BJ (cell line): ENCODE results near the gene PTPRG. TPM values are rescaled to one million over a fixed set of nuclear protein-coding genes. Genes with fewer than 3 reads are reported as not detected.

Source experiments
- CTCF ChIA-PET: fragments of 350-600 bp; formaldehyde crosslinking; extraction: SDS; loops from one replicate; lab custom pipeline; 2021; ENCODE audit warnings: antibody characterized with exemption, inconsistent platforms; lab: Yijun Ruan, JAX
- POLR2A ChIA-PET: fragments of 300-600 bp; sonication (Branson Sonifier 250); formaldehyde crosslinking; extraction: SDS; loops from one replicate; lab custom pipeline; 2021; ENCODE audit warnings: antibody characterized with exemption; lab: Charles Lee
- DNase-seq: peaks from one replicate; pipeline ENCODE4 v3.0.0-alpha.2; 2011; ENCODE audit warnings: low read depth
- H3K27me3 ChIP-seq: 2 replicates; pipeline ENCODE4 v1.6.0; 2011; ENCODE audit warnings: low read length; ENCODE audit not compliant: control insufficient read depth, insufficient read depth
- H3K36me3 ChIP-seq: 2 replicates; pipeline ENCODE4 v1.5.1; 2011; ENCODE audit warnings: low read length; ENCODE audit not compliant: control insufficient read depth, insufficient read depth
- H3K4me3 ChIP-seq: 2 replicates; pipeline ENCODE4 v1.5.1; 2011; ENCODE audit warnings: low read depth, mild to moderate bottlenecking, control low read depth, low read length
- polyA plus RNA-seq: library from polyadenylated mRNA; depleted of rRNA; stranded (reverse); fragments of >200 nt; gene quantifications from 2 replicates; pipeline ENCODE4 v1.2.3, GENCODE V29; 2011
- TF ChIP-seq, protein P1 (sequence below): IDR thresholded peaks from 2 replicates; pipeline ENCODE4 v1.5.1; 2011; ENCODE audit warnings: low read depth, mild to moderate bottlenecking, control low read depth, inconsistent platforms, low read length, moderate library complexity; ENCODE audit not compliant: insufficient read depth

Gene PTPRG
- polyA plus RNA-seq, 1 experiment = 20.8 TPM

DNA sequence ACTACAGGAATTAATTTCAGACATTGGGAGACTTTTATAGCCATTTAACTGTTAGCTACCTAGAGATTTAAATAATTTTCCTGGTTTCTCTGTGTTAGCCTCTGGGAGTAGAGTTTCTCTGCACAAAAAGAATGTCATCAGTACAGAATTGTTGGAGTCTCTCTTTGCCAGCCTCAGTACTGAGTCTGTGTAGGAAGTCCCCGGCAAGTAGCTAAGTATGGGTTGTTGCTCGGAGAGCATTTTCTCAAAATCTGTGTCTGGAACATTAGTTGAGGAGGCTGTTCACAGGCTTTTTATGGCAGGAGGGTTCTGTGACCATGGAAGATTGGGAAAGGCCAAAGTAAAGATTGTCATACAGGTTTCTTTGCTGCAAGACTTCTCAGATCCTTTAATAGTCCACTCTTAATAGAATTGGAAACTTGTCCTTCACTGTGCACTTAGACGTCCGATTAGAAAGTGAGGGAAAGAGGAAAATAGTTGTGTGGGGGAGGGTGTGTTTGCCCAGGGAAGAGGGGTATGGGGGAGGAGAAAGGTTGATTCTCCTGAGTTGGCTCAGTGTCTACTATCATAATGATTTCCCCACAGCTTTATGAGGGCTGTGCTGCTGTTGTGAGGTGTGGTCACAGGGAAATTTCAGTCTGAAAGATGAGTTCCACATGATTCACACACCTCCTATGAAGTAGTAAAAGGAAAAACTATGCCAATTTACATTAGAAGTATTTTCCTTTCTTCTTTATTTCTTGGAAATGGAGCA is 207.1 kb downstream of the PTPRG start:
- Histone ChIP-seq H3K4me3 (no peak overlapping the region), H3K36me3 (no peaks in the 10 kb centered on the region), H3K27me3 (no peaks in the 10 kb centered on the region)
- no peak for DNase-seq
- ChIA-PET POLR2A (interaction anchor here (0.5 kb wide), 1 partner anchor 383 kb away, joined by 4 read pairs; no protein-coding TSS in a partner anchor), CTCF (no interaction called here)
- TF ChIP-seq, protein P1, sequence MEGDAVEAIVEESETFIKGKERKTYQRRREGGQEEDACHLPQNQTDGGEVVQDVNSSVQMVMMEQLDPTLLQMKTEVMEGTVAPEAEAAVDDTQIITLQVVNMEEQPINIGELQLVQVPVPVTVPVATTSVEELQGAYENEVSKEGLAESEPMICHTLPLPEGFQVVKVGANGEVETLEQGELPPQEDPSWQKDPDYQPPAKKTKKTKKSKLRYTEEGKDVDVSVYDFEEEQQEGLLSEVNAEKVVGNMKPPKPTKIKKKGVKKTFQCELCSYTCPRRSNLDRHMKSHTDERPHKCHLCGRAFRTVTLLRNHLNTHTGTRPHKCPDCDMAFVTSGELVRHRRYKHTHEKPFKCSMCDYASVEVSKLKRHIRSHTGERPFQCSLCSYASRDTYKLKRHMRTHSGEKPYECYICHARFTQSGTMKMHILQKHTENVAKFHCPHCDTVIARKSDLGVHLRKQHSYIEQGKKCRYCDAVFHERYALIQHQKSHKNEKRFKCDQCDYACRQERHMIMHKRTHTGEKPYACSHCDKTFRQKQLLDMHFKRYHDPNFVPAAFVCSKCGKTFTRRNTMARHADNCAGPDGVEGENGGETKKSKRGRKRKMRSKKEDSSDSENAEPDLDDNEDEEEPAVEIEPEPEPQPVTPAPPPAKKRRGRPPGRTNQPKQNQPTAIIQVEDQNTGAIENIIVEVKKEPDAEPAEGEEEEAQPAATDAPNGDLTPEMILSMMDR = no peak

DNA sequence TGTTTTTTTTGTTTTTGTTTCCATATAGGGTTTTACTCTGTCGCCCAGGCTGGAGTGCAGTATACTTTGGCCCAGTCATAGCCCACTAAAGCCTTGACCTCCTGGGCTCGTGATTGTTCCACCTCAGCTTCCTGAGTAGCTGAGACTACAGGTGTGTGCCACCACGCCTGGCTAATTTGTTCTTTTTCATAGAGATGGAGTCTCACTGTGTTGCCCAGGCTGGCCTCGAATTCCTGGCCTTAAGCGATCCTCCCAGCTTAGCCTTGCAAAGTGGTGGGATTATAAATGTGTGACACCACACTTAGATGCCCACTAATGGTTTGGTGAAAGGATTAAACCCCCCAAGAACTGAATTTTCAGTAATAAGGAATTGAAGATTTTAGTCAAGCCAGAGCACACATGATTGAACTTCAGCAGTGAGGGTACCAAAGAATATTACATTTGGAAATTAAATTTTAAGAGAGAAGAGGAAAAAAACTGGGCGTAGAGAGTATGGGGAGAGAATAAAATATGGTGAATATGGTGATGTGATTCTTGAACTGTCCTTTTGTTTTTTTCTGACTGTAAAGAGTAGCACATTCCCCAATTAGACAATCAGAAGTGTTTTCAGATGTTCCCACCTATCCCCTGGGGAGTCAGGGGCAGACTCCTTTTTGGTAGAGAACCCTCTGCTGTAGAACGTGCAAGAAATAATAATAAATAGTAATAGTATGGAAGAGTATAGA is 208.1 kb downstream of the PTPRG start:
- Histone ChIP-seq H3K27me3 (no peaks in the 10 kb centered on the region), H3K36me3 (no peaks in the 10 kb centered on the region), H3K4me3 (no peak overlapping the region)
- POLR2A ChIA-PET = no interaction called here
- no peak for DNase-seq
- TF ChIP-seq, protein P1 = no peak
- CTCF ChIA-PET = no interaction called here

DNA sequence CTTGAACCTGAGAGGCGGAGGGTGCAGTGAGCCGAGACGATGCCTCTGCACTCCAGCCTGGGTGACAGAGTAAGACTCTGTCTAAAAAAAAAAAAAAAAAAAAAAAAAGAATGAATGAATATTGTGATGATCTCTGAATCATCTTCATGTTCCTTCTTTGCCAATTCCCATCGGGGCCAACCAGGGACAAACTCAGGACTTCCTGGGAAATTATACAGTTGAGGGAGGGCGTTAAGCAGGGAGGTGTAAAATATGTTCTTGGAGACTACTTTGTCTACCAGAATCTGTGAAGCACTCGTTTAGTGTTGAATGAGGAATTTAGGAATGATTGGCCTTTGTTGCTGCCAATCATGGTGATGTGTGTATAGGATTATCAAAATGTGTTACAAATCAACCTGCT is 210.6 kb downstream of the PTPRG start:
- no peaks in the 10 kb centered on the region for H3K36me3 ChIP-seq
- no peaks in the 10 kb centered on the region for H3K27me3 ChIP-seq
- TF ChIP-seq, protein P1 = no peak
- no peak for DNase-seq
- H3K4me3 ChIP-seq = no peak overlapping the region
- POLR2A ChIA-PET = no interaction called here
- CTCF ChIA-PET = no interaction called here

DNA sequence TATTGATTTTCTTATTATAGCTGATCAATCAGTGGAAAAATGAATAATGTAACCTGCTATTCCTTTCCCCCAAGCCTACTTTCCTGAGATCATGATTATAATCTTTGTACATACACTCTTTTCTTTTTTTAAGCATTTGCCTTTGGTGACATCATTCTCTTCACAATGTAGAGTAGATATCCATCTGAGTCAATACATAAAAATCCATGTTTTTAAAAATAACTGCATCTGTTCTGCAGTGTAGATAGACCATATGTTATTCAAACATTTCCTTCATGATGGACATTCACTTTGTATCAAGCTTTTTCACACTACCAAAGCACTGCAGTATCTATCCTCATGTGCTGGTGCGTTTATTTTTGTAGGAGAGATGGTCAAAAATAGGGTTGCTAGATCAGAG is 211.1 kb downstream of the PTPRG start:
- no peaks in the 10 kb centered on the region for H3K27me3 ChIP-seq
- ChIA-PET CTCF (no interaction called here), POLR2A (interaction anchor here (0.6 kb wide), 1 partner anchor 9 kb away, joined by 3 read pairs; no protein-coding TSS in a partner anchor)
- DNase-seq = no peak
- no peaks in the 10 kb centered on the region for H3K36me3 ChIP-seq
- TF ChIP-seq, protein P1 = no peak
- H3K4me3 ChIP-seq = no peak overlapping the region

DNA sequence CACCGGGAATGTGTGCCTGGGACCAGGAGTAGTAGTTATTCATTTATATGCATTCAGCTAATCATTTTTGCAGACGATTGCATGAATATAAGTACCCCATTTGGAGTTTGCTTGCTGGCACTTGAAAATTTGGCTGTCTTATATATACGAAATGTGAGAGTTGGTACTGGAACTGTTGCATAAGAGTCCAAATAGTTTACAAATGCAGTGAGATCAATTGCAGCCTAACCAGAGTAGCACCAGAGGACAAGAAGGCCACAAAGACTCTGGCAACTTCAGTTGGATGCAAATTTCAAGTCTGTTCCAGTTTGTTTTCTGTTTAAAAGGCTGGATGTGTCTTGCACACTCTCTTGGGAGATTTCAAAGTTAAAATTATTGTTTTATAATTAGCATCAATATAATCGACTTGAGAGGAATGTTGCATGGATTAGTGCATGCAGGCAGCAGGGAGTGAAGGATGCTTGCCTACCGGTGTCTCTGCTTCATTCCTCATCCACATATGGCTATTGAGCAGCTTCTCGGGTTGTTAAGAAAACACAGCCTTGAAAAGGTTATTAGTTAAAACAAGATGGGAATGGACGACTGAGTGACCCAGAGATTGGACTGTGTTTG is 213.0 kb downstream of the PTPRG start:
- no peak for DNase-seq
- no peaks in the 10 kb centered on the region for H3K27me3 ChIP-seq
- H3K36me3 ChIP-seq = no peaks in the 10 kb centered on the region
- no peak overlapping the region for H3K4me3 ChIP-seq
- POLR2A ChIA-PET = no interaction called here
- TF ChIP-seq, protein P1 = no peak
- CTCF ChIA-PET = no interaction called here
